GM21367 (cell line): ENCODE measurements around the gene RXRB.

ENCODE experiments used
- ATAC-seq: cut with Tn5 transposase; IDR thresholded peaks from one replicate; pipeline ENCODE4 v1.9.1; 2021; ENCODE audit not compliant: unreplicated experiment

RXRB gene

GRCh38 chr6:33198159-33198852 lies 2.2 kb downstream of the RXRB start:
- no peak for ATAC-seq

GRCh38 chr6:33197431-33198048 lies 2.9 kb downstream of the RXRB start:
- no peak for ATAC-seq

- no peak for ATAC-seq
These were observed 4.9 kb downstream of the RXRB start for GRCh38 chr6:33195304-33196165.

DNA sequence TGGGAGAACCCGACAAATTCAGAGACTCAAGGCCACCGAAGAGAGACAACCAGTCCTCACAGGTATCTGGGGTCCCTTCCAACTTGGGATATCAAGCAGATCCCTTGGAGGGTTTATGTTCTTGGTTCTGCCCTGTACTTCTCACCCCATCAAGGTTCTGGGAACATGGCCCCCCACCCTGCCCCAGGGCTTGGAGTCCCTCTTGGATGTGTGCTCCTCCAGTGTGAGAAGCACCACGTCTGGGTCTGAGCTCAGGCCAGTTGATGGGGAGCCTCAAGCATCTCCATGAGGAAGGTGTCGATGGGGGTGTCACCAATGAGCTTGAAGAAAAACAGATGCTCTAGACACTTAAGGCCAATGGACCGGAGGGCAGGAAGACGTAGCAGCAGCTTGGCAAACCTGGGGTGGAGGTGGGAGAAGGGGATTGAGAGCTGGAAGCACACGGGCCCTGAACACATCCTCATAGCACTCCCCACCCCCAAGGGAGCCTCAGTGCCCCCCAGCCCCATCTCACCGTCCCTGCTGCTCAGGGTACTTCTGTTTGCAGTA lies 6.0 kb downstream of the RXRB start:
- ATAC-seq = no peak

DNA sequence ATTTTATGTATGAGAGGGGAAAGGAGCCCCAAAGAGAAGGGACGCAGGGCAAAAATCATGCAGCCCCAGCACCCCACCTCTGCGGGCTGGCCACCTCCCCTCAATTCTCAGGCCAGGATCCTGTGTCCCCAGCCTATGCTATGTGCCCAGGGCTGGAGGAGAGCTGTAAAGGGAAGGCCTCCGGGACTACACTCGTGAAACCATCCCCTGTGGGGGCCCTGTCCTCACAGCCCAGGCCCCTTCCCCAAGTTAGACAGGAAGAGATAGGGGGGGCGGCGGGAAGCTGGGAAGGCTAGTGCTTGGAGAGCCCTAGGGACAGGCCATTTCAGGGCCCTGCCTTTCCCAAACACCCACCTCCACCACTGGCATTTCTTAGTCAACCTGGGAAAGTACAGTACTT lies 6.8 kb downstream of the RXRB start:
- ATAC-seq = no peak

GRCh38 chr6:33192671-33193602 lies 7.5 kb downstream of the RXRB start:
- no peak for ATAC-seq

DNA sequence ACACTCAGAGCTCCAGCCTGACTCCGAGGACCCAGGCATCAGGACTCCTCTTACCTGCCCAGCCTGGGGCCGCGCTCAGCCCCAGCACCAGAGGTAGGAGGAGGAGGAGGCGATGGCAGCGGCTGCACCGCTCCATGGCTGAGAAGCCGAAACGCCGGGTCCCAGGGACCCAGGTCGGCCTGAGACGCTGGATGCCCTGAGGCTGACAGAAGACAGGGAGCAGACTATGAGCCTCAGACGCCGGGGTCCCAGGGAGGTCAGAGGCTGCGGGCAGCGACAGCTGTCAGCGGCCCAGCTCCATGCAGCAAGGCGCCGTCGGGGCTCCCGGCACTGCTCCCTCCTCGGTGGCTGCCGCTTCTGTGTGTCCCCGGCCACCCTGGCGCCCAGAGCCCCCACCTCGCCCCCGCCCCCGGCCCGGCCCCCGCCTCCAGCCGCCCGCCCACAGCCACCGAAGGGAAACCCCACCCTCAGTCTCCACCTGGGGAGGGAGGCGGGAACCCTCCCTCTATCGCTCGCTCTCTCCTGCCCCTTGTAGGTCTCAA lies 8.3 kb downstream of the RXRB start, which contains the start of gene COL11A2:
Gene COL11A2 (minus strand): TSS at position 363 of the 542 bp plus-strand sequence. CDS start 227 bp downstream, at position 136.
- no peak for ATAC-seq

GRCh38 chr6:33191383-33192104 lies 8.9 kb downstream of the RXRB start:
- ATAC-seq = no peak

DNA sequence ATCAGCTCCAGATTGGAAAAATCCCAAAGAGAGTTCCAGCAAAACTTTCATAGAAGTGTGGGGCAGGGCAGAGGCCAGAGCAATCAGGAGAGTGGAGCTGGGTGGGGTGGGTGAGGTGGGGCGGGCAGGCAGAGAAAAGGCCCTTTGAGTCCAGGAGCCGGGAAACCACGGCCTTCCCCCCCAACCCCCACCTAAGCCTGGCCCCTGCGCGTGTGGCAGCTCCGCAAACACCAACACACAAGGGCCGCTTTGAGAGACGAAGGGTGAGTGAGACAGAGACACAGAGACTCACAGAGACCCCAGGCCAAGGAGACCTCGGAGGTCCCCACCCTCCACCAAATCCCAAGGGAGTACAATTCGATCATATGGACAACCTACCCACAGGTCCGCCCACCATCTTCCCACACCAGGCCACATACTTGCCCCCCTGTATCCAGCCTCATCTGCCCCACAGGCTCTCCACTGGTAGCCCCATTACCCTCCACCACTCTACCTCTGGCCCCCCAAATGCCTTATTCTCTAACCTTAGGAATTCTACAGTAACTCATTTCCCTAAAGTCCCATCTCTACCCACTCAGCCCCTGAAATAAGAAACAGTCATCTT lies 9.9 kb downstream of the RXRB start:
- no peak for ATAC-seq

DNA sequence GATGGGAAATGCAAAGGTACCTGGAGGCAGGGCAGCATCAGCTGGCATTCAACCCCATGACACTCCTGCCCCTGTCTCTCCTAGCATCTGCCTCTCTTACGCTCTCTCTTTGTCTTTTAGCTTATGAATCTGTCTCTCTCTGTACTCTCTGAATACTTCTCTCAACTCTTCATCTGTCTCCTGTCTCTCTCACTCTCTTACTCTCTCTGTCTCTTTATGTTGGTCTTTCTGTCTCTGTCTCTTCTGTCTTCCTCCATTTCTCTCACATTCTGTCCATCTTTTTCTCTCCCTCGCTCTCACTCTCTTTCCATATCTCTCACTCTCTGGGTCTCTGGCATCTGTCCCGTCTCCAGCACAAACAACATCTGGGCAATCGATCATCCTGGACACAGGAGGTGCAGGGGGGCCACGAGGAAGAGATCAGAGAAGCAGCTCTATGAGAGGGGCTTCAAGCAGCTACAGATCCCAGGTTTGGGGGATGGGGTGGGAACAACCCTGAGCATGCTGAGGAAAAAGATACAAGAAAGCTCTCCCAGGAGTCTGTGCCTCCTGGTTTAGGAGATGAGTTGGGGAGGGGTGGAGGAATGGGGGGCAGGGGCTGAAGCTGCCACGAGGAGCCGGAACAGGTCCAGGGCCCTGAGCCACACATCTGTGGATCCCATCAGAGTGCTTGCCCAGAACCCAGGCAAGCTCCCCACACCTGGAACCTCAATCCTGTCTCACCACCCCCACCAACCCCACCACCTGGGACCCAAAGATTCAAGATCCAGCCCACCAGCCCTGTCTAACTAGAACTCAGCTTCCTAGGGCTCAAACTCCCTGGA lies 10.6 kb downstream of the RXRB start:
- no peak for ATAC-seq

- no peak for ATAC-seq
These were observed 11.3 kb downstream of the RXRB start for GRCh38 chr6:33189164-33189563.

DNA sequence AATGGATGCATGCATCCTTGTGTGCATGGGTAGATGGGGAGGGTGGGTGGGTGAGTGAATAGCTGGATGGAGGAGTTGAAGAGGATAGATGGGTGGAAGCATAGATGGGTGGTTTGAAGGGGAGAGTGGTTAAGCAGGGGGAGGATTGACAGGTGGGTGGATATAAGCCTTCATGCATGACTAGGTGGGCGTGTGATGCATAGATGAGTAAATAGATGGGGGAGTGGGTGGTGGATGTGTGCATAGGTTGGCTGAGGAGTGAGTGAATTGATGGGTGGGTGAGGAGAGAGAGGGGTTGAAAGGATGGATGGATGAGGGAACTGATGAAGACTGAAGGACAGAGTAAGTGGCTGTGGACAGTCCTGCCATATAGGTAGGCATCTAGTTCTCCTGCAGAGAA lies 12.7 kb downstream of the RXRB start:
- ATAC-seq = no peak

DNA sequence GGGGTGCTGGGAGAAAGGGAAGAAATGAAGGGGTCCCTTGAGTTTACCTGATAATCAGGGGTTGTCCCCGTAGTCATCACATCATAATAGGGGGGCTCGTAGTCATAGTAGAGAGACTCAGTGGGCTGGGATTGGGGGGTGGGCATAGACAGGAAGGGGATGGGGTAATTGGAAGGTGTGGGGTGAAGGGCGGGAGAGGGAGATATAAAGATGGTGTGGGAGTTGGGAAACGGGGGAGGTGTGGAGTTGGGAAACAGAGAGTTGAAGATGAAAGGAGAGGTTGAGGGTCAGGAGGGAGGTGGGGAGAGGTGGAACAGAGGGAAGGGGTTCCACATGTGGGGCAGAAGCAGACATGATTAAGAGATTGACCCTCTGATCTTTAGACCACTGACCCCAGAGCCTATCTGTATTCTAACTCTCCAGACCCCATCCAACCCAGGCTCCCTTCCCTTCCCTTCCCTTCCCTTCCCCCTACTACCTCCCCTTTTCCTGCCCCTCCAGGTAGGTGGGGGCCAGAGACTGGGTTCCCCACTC lies 14.7 kb downstream of the RXRB start:
- ATAC-seq = no peak

GRCh38 chr6:33185190-33185589 lies 15.3 kb downstream of the RXRB start:
- ATAC-seq = no peak

GRCh38 chr6:33183071-33183683 lies 17.3 kb downstream of the RXRB start:
- no peak for ATAC-seq

DNA sequence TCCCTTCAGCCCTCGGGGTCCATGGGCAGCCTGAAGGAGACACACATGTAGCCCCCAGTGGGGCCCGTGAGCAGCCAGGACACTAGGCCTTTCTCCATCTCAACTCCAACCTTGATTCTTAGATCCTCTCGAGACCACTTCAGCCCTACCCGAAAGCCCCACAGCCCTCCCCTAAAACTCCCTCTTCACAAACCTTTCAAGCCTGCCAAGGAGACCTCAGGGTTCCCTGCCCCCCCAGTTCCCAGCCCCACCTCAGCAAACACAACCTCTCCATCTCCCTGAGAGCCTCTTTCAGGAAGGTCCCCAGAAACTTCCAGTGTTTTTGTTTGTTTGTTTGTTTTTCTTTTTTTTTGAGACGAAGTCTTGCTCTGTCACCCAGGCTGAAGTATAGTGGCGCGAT lies 19.3 kb downstream of the RXRB start:
- ATAC-seq = no peak

DNA sequence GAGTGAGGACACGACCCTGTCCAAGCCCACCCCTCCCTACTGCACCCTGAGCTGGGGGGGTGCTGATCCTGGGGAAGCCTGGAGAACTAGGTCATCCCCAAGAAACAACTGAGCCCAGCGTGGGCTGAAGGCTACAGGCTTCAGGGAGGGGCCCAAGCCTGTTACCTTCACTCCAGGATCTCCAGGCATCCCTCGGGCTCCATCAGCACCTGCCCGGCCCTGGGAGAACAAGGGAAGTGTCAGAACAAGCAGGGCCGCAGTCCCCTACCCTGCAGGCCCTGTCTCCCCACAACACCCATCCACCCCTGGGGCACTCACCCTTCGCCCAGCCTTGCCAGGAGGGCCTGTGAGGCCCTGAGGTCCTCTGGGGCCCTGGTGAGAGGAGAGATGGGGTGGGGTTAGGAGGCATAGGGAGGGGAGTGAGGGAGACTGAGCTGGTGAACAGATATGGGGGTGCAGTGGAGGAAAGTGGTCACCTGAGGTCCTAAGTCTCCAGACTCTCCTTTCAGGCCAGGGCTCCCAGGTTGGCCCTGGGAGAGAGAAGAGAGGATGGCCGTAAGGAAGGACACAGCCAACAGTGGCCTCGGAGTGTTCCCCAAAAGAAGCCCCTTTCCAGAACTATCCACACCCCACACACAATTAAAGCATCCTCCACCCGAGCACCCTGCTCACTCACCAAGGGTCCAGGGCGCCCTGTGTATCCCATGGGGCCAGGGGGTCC lies 21.6 kb downstream of the RXRB start:
- ATAC-seq = no peak
